Heart left ventricle (tissue), 13 donors: ENCODE measurements around the gene ACP7.

Experiments
- CTCF ChIP-seq, 12 donors: fragments of 200-600 bp; sonication (generic) in 4 of 12; IDR thresholded peaks; one replicate each; pipeline versions ENCODE4 v1.5.0 to v1.8.0; 2018 to 2022; ENCODE audit warnings: antibody characterized with exemption in 12 of 12, mild to moderate bottlenecking in 5 of 12
- POLR2A ChIP-seq, 2 donors: fragments of 450-650 bp; IDR thresholded peaks; one replicate each; pipeline ENCODE4 v1.6.1; 2017; ENCODE audit warnings: antibody characterized with exemption in 2 of 2, mild to moderate bottlenecking in 2 of 2, moderate library complexity in 2 of 2
- donor health status: ischemic (EF 13 %, LVEDD 7.1; RV severe dilation, severe dysfunction).
- donor health status: DM: no; HTN: yes; CAD: no.
- donor health status: DM: no; HTN: no; CAD: no.
- donor health status: ischemic (EF 25% LVEDD 6.9; RV normal size, moderate dysfunction).
- donor health status: ischemic (EF 25% LVEDD 5.7; RV mildly dilated, moderate dysfunction).
- donor health status: ischemic (EF 35%, LVEDD 5.7; RV mildly dilated, moderate dysfunction).
- donor health status: nonischemic (EF 11% LVEDD 7.7; RV severe dilation, severe dysfunction).
- donor health status: DM: yes; HTN: yes; CAD: no.
- donor health status: PGD.
- donor health status: ischemic (EF 29% LVEDD 5.4; RV normal size, mild dysfunction).
- donor health status: nonischemic (EF 23%, LVEDD 6.1; RV moderate dilation, normal function).

GRCh38 chr19:39098365-39099269 lies 14.4 kb downstream of the ACP7 start:
- TF ChIP-seq CTCF (IDR thresholded peaks at IDR 0.05), result no peak
- no peak for TF ChIP-seq POLR2A (IDR thresholded peaks at IDR 0.05)
